MCF 10A (cell line): ENCODE data around the gene ZDHHC11. TPM values are rescaled to one million over a fixed set of nuclear protein-coding genes. Genes with fewer than 3 reads are reported as not detected.
"Not testable (repeated sequence)": the region's sequence is repeated elsewhere in the genome, so short reads cannot be mapped to it uniquely, and the experiment has no call there.

Experiments used
- BruUV-seq: library from RNA; stranded (reverse); fragments of 400-500 nt; replicated peaks from 2 replicates; lab custom pipeline; 2021; lab: Mats Ljungman, UMichigan
- CTCF ChIA-PET: fragments of 300-600 bp; sonication (Branson Sonifier 250); formaldehyde crosslinking; extraction: SDS; loops from one replicate; lab custom pipeline; 2021; ENCODE audit warnings: antibody characterized with exemption, inconsistent platforms; lab: Yijun Ruan, JAX
- POLR2A ChIA-PET: fragments of 300-600, 350-650 bp; sonication (Branson Sonifier 250); formaldehyde crosslinking; extraction: SDS; loops from one replicate; lab custom pipeline; 2020; ENCODE audit warnings: antibody characterized with exemption, inconsistent platforms; lab: Yijun Ruan, JAX
- DNase-seq: peaks from one replicate; pipeline ENCODE4 v3.0.0-alpha.2; 2018; ENCODE audit not compliant: unreplicated experiment
- H3K27ac Mint-ChIP-seq: one replicate; pipeline ENCODE4 v1.8.0; 2022; ENCODE audit warnings: mild to moderate bottlenecking, low read depth, mixed read lengths; ENCODE audit not compliant: unreplicated experiment
- H3K27me3 Mint-ChIP-seq: one replicate; pipeline ENCODE4 v1.8.0; 2022; ENCODE audit warnings: mixed read lengths; ENCODE audit not compliant: insufficient read depth, unreplicated experiment
- H3K36me3 Mint-ChIP-seq: one replicate; pipeline ENCODE4 v1.8.0; 2022; ENCODE audit warnings: mild to moderate bottlenecking, moderate library complexity, mixed read lengths; ENCODE audit not compliant: insufficient read depth, unreplicated experiment
- H3K4me1 Mint-ChIP-seq: one replicate; pipeline ENCODE4 v1.8.0; 2022; ENCODE audit warnings: mixed read lengths; ENCODE audit not compliant: insufficient read depth, unreplicated experiment
- H3K4me3 Mint-ChIP-seq: one replicate; pipeline ENCODE4 v1.8.0; 2022; ENCODE audit warnings: mild to moderate bottlenecking, moderate library complexity, mixed read lengths; ENCODE audit not compliant: unreplicated experiment
- H3K9me3 Mint-ChIP-seq: one replicate; pipeline ENCODE4 v1.8.0; 2022; ENCODE audit warnings: mixed read lengths; ENCODE audit not compliant: unreplicated experiment
- intact Hi-C: fragments of 100-400 bp; cut with micrococcal nuclease; formaldehyde crosslinking; loops from 2 replicates; pipeline ENCODE4 v1.14.1; 2022
- total RNA-seq: library from RNA; stranded (reverse); gene quantifications from 2 replicates; pipeline ENCODE4 v1.2.3, GENCODE V29; 2022

Gene ZDHHC11
- total RNA-seq, 1 experiment from 2014 or later = 2.0 TPM

- peaks cover 49% of the 10 kb centered on the region for H3K27me3 Mint-ChIP-seq
- H3K27ac Mint-ChIP-seq, BruUV-seq, H3K4me1 Mint-ChIP-seq, DNase-seq, H3K4me3 Mint-ChIP-seq, H3K36me3 Mint-ChIP-seq, H3K9me3 Mint-ChIP-seq, intact Hi-C loops, POLR2A ChIA-PET, CTCF ChIA-PET: not testable (repeated sequence)
Observed at GRCh38 chr5:787857-788233, 62.9 kb downstream of the ZDHHC11 start.

GRCh38 chr5:787224-787856, 63.4 kb downstream of the ZDHHC11 start:
- H3K36me3 Mint-ChIP-seq, CTCF ChIA-PET, DNase-seq, H3K27ac Mint-ChIP-seq, H3K9me3 Mint-ChIP-seq, POLR2A ChIA-PET, H3K4me3 Mint-ChIP-seq, BruUV-seq, H3K4me1 Mint-ChIP-seq, intact Hi-C loops: not testable (repeated sequence)
- peaks cover 44% of the 10 kb centered on the region for H3K27me3 Mint-ChIP-seq

GRCh38 chr5:785181-785705, 65.5 kb downstream of the ZDHHC11 start:
- BruUV-seq, POLR2A ChIA-PET, H3K4me1 Mint-ChIP-seq, H3K36me3 Mint-ChIP-seq, H3K9me3 Mint-ChIP-seq, CTCF ChIA-PET, DNase-seq, intact Hi-C loops, H3K27ac Mint-ChIP-seq: not testable (repeated sequence)
- H3K27me3 Mint-ChIP-seq = peaks cover 28% of the 10 kb centered on the region
- H3K4me3 Mint-ChIP-seq = peak overlapping the region; percentile 68

GRCh38 chr5:784428-785177, 66.2 kb downstream of the ZDHHC11 start, which contains the start of gene ZDHHC11B:
Gene ZDHHC11B, minus strand, starts transcription at chr5:784729. Its CDS starts 17,810 bp downstream, at chr5:766919.
- POLR2A ChIA-PET, H3K9me3 Mint-ChIP-seq, intact Hi-C loops, BruUV-seq, H3K36me3 Mint-ChIP-seq, H3K4me1 Mint-ChIP-seq, CTCF ChIA-PET, H3K27ac Mint-ChIP-seq: not testable (repeated sequence)
- DNase-seq = peak; percentile 74
- H3K4me3 Mint-ChIP-seq = peak within 1 kb of the TSS; percentile 68
- H3K27me3 Mint-ChIP-seq = peaks cover 22% of the 10 kb centered on the region

- BruUV-seq, H3K36me3 Mint-ChIP-seq, H3K27ac Mint-ChIP-seq, CTCF ChIA-PET, H3K4me1 Mint-ChIP-seq, intact Hi-C loops, H3K9me3 Mint-ChIP-seq, POLR2A ChIA-PET: not testable (repeated sequence)
- Mint-ChIP-seq H3K4me3 (peak overlapping the region; percentile 68), H3K27me3 (peaks cover 15% of the 10 kb centered on the region)
- peak; percentile 37 for DNase-seq
Observed at GRCh38 chr5:783881-784427, 66.8 kb downstream of the ZDHHC11 start.

- H3K9me3 Mint-ChIP-seq, H3K27me3 Mint-ChIP-seq, BruUV-seq, H3K4me1 Mint-ChIP-seq, intact Hi-C loops, DNase-seq, CTCF ChIA-PET, H3K27ac Mint-ChIP-seq, H3K4me3 Mint-ChIP-seq, H3K36me3 Mint-ChIP-seq, POLR2A ChIA-PET: not testable (repeated sequence)
Observed at GRCh38 chr5:783049-783802, 67.6 kb downstream of the ZDHHC11 start.

GRCh38 chr5:782356-782755, 68.4 kb downstream of the ZDHHC11 start:
- POLR2A ChIA-PET, H3K36me3 Mint-ChIP-seq, BruUV-seq, DNase-seq, H3K4me3 Mint-ChIP-seq, H3K4me1 Mint-ChIP-seq, H3K9me3 Mint-ChIP-seq, intact Hi-C loops, H3K27ac Mint-ChIP-seq, H3K27me3 Mint-ChIP-seq, CTCF ChIA-PET: not testable (repeated sequence)

GRCh38 chr5:780571-780970, 70.2 kb downstream of the ZDHHC11 start:
- POLR2A ChIA-PET, intact Hi-C loops, H3K36me3 Mint-ChIP-seq, H3K27me3 Mint-ChIP-seq, H3K4me1 Mint-ChIP-seq, DNase-seq, H3K27ac Mint-ChIP-seq, BruUV-seq, H3K4me3 Mint-ChIP-seq, CTCF ChIA-PET, H3K9me3 Mint-ChIP-seq: not testable (repeated sequence)
